CD4-positive, alpha-beta T cell treated with Interleukin-15 for 4 hours (primary cell): Measurements from ENCODE around the gene PUDP.
"Not testable (repeated sequence)": the region's sequence is repeated elsewhere in the genome, so short reads cannot be mapped to it uniquely, and the experiment has no call there.

Source experiments
- DNase-seq: peaks from one replicate; pipeline ENCODE4 v3.0.0-alpha.2; 2020; ENCODE audit warnings: low spot score

Gene PUDP

DNA sequence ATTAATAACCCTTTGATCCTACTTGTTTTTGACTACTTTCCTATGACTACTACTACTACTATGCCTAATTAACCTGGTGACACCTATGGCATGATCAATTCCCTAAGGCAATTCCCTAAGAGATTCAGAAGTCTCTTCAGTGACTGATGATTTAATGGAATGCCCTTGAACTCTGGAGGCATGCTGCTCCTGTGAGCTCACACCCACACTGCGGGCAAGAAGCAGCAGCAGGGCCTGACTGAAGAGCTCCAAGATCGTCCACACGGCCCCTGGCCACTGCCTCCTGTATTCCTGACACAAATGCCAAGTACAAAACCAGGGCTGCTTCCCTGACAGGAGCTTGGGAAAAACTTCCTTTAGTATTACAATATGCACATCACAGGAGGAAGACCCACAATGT lies 74.6 kb downstream of the PUDP start:
- no peak for DNase-seq

DNA sequence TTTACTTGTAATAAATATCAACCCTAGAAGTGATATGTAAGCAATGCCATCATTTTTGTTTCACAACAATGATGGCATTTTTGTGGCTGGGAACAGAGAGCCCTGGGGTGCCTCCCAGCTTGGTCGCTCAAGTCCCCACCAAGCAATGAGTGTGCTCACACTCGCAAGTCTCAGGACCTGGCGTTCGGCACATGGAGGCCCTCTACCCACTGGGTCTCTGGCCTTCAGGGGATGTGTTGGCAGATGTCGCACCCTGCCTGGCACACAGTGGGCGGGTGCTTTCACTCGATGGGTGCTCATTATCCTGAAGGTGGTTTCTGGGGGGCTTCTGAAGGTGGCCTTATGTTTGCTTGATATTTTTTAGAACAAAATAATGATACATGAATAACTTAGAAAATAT lies 75.1 kb downstream of the PUDP start:
- no peak for DNase-seq

DNA sequence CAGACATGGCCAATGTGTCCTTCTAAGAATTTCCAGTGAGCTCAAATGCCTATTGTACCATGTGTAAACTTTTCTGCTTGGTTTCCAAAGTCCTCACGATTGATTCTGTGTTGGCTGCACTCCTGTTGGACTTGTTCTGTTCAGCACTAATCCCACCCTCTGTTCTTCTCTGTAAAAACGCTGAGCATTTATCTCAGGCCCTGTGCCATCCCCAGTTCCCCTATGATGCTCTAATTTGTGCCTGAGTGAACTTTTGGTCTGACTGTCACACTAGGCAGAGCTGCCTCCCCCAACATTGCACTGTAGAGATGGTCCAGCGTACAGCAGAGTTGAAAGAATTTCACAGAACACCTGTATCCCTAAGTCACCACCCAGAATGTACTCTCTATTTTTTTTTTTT lies 76.6 kb downstream of the PUDP start:
- DNase-seq, result no peak

DNA sequence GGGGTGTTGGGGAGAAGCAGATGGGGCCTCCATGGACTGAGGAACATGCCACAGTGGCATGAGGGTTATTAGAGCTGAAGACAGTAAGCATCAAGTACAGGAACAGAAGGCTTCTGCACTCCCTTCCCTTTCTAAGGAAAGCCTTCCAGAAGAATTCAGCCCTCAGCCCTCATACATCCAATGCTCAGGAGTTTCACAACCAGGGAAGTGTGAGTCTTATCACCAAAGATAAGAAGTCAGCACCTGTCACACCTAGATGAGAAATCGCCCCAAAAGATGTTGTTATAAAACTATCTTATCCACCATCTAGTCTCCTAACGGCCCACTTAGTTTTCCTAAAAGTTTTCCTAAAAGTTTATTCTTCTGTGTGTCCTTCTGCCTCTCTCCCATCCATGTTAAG lies 78.4 kb downstream of the PUDP start:
- DNase-seq, result no peak

DNA sequence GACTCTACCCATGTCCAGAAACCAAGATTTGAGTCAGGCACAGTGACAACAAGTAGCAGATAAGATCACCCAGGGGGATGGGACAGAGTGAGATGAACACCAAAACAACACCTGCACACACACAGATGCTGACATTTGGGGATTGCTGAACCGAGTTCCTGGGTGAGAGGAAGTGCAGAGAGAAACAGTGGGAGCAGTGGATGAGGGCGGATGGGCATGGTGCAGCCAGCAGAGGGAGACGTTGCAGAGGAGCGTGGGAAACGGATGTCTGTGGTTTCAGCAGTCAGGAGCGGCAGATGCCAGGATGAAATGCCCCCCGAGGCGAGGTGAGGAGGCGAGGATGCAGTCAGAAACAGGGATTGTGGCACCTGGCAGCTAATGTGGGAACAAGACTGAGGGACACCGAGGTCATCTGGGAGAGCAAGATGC lies 79.0 kb downstream of the PUDP start:
- DNase-seq, result peak; percentile 2

DNA sequence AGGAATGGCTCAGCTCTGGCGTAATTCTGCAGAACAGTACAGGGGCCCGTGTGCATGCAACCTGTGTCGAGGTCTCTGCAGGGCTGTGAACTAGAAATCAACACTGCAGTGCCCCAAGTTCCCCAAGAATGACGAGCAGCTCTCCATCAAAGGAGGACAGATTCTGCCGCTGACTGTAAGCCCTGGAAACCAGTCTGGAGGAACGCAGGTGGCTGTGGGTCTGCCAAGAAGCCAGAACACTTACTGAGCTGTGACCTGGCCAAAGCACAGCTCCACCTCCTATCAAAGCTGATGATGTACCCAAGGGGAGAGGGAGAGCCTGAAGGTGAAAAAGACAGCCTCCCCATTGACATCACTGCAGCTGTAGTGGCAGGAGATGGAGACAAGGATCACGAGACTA lies 80.7 kb downstream of the PUDP start:
- DNase-seq, result no peak

DNA sequence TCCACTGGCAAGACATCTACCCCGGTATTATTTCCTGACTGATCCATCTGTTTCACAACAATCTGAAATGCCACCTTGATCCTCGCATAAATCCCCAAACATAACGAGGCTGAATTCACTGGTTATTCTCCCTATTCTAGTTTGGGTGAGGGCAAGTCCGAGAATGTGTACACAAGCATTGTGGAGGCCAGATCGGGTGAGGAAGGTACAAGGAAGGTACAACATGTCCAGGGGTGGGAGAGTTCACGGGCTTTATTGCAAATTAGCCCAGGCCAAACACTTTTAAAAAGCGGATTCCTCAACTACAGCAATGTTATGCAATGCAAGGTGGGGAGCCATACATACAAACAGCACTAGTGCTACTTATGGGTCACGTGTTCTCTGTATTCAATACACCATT lies 82.5 kb downstream of the PUDP start:
- no peak for DNase-seq

DNA sequence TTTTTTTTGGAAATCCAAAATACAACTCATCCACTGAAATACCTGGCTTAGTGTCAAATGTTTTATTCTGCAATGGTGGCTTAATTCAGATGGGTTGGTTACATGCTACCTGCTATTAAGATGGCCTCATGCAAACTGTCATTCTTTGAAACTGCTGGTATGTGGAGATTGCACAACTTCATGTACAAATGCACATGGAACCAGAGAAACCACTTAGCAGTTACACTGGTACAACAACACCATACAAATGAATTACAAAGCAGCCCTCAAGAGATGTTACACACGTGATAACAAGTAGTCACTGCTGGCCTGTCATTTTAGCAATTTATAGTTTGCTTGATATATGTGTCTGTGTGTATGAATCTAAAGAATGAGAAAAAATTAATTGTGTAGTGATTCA lies 85.0 kb downstream of the PUDP start:
- no peak for DNase-seq

DNA sequence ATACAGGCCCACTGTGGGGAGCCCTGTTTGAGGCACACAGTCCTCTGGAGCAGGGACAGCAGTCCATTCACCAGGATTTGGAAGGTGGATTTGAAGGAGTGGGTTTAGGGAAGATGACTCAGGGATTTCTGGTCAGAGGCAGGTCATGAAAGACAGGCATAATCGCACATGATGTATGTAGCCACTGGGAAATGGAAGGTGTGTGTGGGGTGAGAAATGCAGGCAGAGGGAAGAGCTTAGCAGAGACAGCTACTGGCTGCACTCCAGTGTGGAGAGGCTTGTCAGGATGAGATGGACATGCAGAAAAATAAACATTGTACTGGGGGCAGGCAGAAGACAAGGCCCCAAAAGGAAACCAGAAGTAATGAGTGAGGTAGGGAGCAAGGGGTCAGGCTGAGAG lies 85.7 kb downstream of the PUDP start:
- DNase-seq, result no peak

DNA sequence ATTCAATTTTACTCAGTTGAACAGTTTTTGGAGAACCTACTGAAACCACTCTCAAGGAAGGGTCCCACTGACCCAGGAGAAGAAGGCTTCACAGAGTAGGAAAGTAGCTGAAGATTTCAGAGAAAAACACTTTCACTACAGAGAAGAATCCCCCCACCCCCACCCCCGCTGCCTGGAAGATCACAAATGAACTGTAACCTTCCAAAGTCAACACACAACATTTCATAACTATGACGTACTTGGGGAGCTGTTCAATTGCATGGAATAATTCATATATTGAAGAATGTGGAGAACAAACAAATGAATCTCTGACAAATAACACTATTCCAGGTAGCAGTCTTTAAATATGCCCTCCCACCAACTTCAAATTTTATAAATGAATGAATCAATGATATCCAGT lies 86.5 kb downstream of the PUDP start:
- DNase-seq, result no peak

DNA sequence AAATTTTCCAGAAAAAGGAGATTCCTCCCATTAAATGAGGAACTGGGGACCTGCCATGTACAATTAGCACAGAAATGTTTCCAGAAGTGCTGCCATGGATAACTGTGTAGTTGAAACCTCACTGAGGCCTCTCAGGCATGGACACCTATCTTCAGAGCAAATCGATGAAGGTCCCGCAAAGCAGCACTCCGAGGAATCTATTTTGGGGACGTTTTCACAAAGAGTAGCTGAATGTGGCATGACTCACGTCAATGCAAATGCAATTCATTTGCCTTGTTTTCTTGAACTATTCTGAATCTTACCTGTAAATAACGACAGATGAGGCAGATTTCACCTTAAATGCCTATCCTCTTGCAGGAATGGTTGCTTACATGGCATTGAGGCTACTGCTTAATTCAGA lies 87.5 kb downstream of the PUDP start:
- no peak for DNase-seq

DNA sequence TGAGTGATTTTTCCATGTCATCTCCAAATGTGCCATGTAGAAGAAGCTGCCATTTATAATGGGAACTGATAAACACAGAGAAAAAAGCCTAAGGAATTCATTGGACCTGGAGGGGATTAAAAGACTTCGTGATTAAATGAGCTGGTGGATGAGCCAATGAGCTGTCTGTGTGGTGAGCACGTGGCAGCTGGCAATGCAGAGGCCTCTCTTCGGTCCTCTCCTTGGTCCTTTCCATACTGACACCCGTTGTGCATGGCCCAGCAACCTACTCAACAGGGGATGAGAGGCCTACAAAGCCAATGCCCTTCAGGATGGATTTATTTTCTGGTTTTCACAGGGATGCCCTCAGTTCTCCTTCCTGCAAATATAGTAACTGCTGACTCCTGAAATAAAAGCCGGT lies 88.1 kb downstream of the PUDP start:
- no peak for DNase-seq

DNA sequence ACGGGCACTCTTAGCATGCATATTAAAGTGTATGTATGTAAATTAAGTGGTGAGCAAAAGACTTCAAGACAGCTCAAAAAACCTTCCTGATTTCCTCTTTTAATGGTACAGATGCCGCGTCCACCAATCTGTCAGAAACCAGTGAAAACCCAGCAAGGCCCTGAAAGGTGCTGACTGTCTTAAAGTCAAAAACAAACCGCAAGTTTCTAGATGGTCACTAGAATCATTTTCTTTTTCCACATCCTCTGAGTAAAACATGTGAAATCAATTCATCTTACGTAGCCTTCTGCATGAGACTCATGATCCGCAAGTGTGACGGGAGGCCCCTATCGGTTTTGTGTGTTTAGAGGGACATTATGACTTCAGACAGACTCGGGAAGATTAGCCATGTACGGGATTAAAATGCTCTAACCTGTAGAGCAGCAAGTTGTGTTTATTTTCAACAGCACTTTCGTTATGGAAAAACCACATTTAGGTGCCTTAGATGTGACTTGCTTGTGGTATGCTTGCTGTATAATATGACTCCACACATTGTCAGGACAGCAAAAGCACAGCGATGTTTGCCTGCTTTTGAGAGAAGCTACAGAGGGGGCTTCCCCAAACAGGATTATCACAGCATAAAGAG lies 88.6 kb downstream of the PUDP start:
- no peak for DNase-seq

DNA sequence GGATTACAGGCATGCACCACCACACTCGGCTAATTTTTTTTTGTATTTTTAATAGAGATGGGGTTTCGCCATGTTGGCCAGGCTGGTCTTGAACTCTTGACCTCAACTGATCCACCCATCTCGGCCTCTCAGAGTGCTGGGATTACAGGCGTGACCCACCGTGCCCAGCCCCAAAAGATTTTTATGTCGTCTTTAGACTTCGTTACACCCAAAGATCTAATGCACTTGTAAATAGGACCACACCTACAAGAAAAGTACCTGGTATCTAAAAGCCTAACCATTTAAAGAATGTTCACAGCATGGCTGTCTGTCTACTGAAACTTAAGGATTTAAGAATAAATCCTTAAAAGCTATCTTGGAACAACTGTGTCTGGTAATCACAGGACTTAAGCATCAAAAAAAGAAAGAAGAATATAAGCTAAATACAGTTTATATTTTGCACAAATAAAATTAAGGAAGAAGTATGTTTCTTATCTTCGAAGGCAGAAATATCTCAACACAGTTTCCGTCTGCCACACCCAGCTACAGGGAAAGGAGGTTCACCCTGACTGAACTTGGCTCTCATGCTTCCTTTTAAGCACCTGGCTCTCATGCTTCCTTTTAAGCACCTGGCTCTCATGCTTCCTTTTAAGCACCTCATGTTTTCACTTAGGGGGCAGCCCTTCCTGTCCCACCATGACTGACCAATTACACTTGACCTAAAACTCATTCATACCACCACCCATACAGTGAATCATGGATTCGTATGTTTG lies 92.4 kb downstream of the PUDP start:
- no peak for DNase-seq

DNA sequence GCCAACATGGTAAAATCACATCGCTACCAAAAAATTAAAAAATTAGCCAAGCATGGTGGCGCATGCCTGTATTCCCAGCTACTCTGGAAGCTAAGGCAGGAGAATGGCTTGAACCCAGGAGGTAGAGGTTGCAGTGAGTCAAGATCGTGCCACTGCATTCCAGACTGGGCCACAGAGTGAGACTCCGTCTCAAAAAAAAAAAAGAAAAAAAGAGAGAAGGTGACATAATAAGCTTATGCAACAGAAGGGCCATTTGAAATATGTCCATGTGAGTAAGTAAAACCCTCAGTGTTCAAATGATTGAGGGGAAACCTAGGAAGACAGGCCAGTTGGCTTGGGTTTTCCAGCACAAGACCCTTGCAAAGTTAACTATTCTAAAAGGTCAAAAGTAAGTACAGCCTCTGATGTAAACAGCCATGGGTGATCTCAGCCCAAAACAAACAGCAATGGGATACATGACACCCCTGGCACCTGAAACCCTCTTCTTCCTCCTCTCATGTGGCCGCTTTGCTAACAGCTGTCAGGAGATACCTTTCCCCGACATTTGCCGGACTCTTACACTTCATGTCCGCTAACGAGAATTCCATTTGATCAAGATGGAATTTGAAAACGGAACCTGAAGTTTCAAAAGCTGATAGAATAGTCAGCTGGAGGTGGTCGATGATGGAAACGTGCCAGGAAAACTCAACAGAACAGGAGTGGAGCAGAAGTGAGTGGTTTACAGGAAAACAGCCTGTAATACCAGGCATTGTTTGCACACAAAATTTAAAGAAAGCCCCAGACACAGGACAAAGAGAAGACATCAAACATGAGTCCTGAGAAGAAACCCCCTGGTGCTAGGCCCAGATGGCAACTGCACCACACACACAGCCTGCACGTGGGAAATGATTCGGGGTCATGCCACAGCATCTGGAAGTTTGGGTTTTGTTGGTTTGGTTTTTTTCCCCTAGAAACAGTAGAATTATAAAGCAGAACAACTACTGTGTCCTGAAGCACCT lies 93.4 kb downstream of the PUDP start:
- no peak for DNase-seq

DNA sequence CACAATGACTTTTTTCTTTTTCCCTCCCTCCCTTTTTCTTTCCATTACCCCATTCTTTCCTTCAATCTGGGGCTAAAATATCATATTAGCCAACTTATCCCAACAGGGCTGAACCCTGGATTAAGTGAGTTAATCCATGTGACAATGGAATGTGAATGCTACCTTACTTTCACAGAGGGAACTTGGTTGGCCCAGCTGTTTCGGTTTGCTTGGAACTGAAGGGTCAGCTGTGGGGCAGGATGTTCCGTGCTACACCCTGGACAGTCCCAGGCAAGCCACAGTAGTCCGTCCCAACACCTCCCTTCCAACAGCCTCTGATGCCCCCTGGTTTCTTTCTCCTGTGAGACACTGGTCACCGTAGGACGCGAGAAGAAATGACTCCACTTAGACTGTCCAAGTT lies 95.4 kb downstream of the PUDP start:
- DNase-seq, result no peak

DNA sequence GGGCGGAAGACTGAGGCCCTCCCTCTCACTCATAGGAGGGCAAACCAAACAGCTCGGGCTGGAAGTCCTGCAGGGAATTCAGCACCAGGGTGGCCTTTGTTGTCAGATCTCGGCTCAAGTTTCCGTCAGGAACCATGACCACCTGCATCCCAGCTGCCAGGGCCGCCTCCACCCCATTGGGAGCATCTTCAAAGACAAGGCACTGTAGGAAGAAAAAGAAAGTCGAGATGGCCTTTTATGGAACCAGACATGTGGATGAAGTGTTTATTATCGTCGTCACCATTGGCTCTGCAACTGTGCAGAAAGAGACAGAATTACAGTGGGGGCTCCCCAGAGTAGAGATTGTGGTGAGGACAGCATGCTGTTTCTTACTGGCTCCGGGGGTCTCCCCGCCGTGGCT lies 97.7 kb downstream of the PUDP start:
- DNase-seq, result no peak

DNA sequence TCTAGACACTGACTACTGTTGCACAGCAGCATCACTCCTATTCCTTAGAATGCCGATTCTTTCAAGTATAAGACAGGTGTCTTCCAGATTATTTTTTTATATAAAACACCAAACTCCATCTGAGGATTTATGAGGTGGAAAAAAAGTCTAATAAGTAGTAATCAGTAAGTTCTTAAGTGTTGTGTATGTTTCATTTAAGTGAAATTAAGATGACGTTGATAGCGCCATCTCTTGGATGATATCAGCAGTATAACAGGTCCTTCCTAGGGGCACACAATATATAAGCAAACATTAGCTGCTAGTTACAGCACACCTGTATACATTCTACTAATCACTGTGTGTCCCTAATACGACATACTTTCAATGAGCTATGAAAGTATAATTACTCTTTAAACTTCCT lies 100.0 kb downstream of the PUDP start:
- no peak for DNase-seq

DNA sequence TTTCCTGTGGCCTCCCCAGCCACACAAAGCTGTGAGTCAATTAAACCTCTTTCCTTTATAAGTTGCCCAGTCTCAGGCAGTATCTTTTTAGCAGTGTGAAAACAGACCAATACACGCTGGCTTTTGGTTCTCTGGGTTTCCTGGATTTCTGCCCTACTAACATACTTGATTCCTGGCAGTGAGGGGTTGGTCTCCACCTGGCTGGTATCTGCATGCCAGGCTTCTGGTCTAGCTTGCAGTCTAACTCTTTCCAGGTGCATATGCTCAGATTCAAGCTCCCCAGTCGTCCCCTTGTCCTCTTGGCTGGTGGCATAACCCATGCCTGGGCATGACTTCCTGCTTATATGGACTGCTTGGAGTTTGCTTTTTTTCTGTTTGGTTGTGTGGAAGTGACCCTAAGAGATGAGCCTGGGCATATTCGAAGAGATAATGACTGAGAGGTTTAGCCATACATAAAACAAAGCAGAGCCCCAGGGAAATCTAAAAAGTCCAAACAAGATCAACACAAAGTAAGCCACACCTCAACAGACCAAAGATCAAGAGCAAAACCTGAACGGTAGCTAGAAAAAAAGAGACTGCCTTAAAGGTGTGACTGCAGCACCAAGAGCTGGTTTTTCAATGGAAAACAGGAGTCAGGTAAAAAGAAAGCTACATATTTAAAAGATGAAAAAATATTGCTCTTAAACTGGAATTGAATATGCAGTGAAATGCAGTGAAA lies 102.6 kb downstream of the PUDP start:
- DNase-seq, result no peak

DNA sequence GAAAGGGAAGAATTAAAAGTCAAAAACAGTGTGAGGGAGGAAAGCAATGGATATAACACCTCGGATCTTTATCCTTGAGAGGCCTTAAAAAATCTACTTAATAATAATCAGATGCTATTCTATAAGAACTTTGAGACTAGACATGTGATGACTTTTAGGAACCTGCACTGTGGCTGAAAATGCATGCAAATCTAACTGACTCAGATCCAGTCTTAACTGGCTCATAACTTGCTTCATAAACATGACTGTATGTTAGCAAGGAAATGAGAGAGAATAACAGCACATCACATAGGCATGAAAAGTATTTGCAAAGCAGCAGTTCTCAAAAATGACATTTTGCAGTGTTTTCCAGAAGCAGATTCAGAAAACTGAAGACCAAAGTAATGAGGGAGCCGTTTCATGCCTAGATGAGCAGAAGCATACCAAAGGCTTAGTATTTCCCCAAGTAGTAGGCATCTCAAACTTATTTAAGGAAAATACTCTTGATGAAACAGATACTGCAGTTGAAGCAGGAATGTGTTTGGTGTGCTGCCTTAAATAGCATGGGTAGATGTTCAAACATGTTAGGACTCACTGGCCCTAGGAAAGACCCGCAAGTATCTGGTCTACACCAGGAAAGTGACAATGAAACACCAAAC lies 104.0 kb downstream of the PUDP start:
- DNase-seq, result not testable (repeated sequence)

DNA sequence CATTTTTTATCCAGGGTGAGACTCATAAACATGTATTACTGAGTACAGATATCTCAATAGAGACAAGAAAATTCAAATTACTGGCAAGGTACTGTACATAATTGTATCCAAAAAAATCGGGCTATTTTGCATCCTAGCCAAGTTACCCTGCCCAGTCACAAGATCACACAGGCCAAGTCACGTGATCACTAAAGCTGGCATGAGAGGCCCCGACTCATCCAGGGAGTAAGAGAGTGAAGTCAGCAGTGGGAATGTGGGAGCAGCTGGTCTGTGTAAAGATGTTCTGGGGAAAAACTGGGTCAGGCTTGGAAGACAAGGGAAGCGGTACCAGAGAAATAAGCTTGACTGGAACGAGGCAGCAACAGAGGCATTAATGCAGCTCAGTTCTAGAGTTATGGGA lies 119.7 kb downstream of the PUDP start:
- DNase-seq, result no peak

DNA sequence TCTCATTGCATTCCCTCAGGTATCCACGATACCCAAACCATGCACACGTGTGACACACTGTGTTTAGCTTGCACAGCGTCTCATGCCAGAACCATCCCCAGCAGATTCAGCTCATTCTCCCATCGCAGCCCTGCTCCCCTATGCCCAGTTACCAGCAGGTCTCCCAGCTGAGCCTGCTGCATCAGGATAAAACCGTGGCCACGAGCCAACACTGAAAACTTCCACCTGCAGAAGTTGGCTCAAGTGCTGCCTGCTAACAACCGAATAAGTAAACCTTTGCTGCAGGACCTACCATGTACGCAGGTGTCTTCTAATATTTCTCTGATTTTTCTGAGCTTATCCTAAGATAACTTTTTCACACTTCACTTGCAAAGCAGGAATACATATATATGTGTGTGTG lies 120.9 kb downstream of the PUDP start:
- no peak for DNase-seq
